GM23248 (cell line): ENCODE measurements around the gene OR3A2. TPM values are rescaled to one million over a fixed set of nuclear protein-coding genes. Genes with fewer than 3 reads are reported as not detected.
"Not testable (repeated sequence)": the region's sequence is repeated elsewhere in the genome, so short reads cannot be mapped to it uniquely, and the experiment has no call there.

Experiments
- DNase-seq: peaks from one replicate; pipeline ENCODE4 v3.0.0-alpha.2; 2015
- H2AFZ ChIP-seq: fragments of 200-600 bp; sonication (generic); 2 replicates; pipeline ENCODE4 v1.6.1; 2016; ENCODE audit warnings: antibody characterized with exemption
- H3F3A ChIP-seq: fragments of 200-600 bp; sonication (generic); 2 replicates; pipeline ENCODE4 v1.6.1; 2016; ENCODE audit warnings: mild to moderate bottlenecking, antibody characterized with exemption, mixed run types; ENCODE audit not compliant: insufficient read depth
- H3K27ac ChIP-seq: fragments of 200-600 bp; sonication (generic); 2 replicates; pipeline ENCODE4 v1.5.1; 2016; ENCODE audit warnings: mild to moderate bottlenecking
- H3K27me3 ChIP-seq: fragments of 200-600 bp; sonication (generic); replicated peaks from 2 replicates; pipeline ENCODE4 v1.6.1; 2016; ENCODE audit warnings: mild to moderate bottlenecking; ENCODE audit not compliant: insufficient read depth
- H3K36me3 ChIP-seq: fragments of 200-600 bp; sonication (generic); 2 replicates; pipeline ENCODE4 v1.6.1; 2016; ENCODE audit warnings: low read depth, mild to moderate bottlenecking
- H3K4me1 ChIP-seq: fragments of 200-600 bp; sonication (generic); 2 replicates; pipeline ENCODE4 v1.6.1; 2016; ENCODE audit warnings: mild to moderate bottlenecking; ENCODE audit not compliant: insufficient read depth
- H3K4me2 ChIP-seq: fragments of 200-600 bp; sonication (generic); one replicate; pipeline ENCODE4 v1.6.1; 2016; ENCODE audit warnings: mild to moderate bottlenecking; ENCODE audit not compliant: unreplicated experiment
- H3K4me3 ChIP-seq: fragments of 200-600 bp; sonication (generic); 2 replicates; pipeline ENCODE4 v1.5.1; 2016; ENCODE audit warnings: mild to moderate bottlenecking
- H3K79me2 ChIP-seq: fragments of 200-600 bp; sonication (generic); 2 replicates; pipeline ENCODE4 v1.6.1; 2016; ENCODE audit warnings: mild to moderate bottlenecking; ENCODE audit not compliant: insufficient read depth
- H3K9ac ChIP-seq: fragments of 200-600 bp; sonication (generic); 2 replicates; pipeline ENCODE4 v1.6.1; 2016; ENCODE audit warnings: mild to moderate bottlenecking
- H3K9me2 ChIP-seq: fragments of 200-600 bp; sonication (generic); 2 replicates; pipeline ENCODE4 v1.6.1; 2016; ENCODE audit warnings: mixed run types, mild to moderate bottlenecking, moderate library complexity; ENCODE audit not compliant: insufficient read depth
- H3K9me3 ChIP-seq: fragments of 200-600 bp; sonication (generic); one replicate; pipeline ENCODE4 v1.6.1; 2017; ENCODE audit warnings: low read depth
- H4K20me1 ChIP-seq: fragments of 200-600 bp; sonication (generic); 2 replicates; pipeline ENCODE4 v1.6.0; 2016; ENCODE audit not compliant: insufficient read depth
- EZH2 ChIP-seq: fragments of 200-600 bp; sonication (generic); IDR thresholded peaks from 2 replicates; pipeline ENCODE4 v1.6.1; 2018; ENCODE audit warnings: antibody characterized with exemption, mild to moderate bottlenecking; ENCODE audit not compliant: insufficient read depth, poor library complexity, severe bottlenecking
- EZH2phosphoT487 ChIP-seq: fragments of 200-600 bp; sonication (generic); IDR thresholded peaks from 2 replicates; pipeline ENCODE4 v1.6.1; 2018; ENCODE audit warnings: antibody characterized with exemption, moderate library complexity, mild to moderate bottlenecking, low read depth; ENCODE audit not compliant: insufficient read depth
- WGBS, 2 experiments: methylation state at CpG; one replicate each; pipeline ENCODE4 v1.1.6; 2015 to 2017; ENCODE audit warnings: low lambda C conversion rate in 2 of 2, low coverage in 1 of 2; ENCODE audit errors: missing lambda C conversion rate in 2 of 2; 5-methylcytosine and 5-hydroxymethylcytosine counted together
- in situ Hi-C: fragments of 300-500 bp; cut with MboI; formaldehyde crosslinking; loops from 2 replicates; pipeline ENCODE4 v1.15.0; 2020
- polyA plus RNA-seq: library from polyadenylated mRNA; unstranded; fragments of >200 nt; fragmentation: Nextera tagmentation; extraction: Ambion mirVana; gene quantifications from 2 replicates; pipeline ENCODE4 v1.2.1, GENCODE V29; 2016
- total RNA-seq: library from RNA; depleted of rRNA; stranded (reverse); fragments of >200 nt; shearing (Covaris generic); gene quantifications from 2 replicates; pipeline ENCODE4 v1.2.3, GENCODE V29; 2014

Gene OR3A2
- total and polyA plus RNA-seq, 2 experiments from 2014 or later: not detected

DNA sequence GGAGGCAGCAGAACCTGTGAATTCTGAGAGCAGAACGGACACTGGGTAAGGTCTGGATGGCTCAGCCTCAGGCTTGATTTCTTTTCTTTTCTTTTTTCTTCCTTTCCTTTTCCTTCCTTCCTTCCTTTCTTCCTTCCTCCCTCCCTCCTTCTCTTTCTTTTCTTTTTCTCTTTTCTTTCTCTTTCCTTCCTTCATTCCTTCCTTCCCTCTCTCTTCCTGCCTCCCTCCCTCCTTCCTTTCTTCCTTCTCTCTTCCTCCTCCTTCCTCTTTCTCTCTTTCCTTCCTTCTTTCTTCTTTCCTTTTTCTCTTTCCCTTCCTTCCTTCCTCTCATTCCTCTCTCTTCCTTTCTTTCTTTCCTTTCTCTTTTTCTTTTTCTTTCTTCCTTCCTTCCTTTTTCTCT is 125.9 kb downstream of the OR3A2 start:
- Histone ChIP-seq H3K36me3 (no peaks in the 10 kb centered on the region), H3K27me3 (no peaks in the 10 kb centered on the region), H3K4me1 (no peaks in the 10 kb centered on the region), H3K27ac (no peak overlapping the region), H4K20me1 (no peaks in the 10 kb centered on the region), H3K9me3 (no peaks in the 10 kb centered on the region), H2AFZ (no peak overlapping the region), H3K4me3 (no peak overlapping the region), H3K4me2 (no peak overlapping the region), H3K79me2 (no peaks in the 10 kb centered on the region), H3F3A (no peaks in the 10 kb centered on the region), H3K9ac (no peak overlapping the region), H3K9me2 (no peaks in the 10 kb centered on the region)
- in situ Hi-C loops: no loop called here
- 18 to 23% methylated on average over 1 of the region's 1 CpG for WGBS, 2 experiments
- TF ChIP-seq EZH2phosphoT487 (no peak), EZH2 (no peak)
- DNase-seq: no peak

DNA sequence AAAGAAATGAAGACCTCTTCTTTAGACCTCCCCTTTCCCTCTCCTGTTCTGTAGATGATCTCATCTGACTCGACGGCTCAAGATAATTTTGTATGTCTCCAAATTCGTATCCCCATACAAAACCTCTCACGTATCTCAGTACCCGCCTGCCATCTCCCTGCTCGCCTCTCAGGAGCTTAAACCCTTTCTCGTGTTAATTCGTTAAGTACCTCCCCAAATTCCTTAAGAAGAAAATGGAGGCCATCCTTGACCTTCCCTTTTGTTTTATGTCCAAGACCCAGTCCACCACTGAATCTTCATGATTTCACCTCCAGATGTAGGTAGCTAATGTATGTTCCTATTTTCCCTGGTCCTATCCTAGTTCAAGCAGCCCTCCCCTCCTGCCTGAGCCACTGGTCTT is 129.5 kb downstream of the OR3A2 start:
- no peaks in the 10 kb centered on the region for H4K20me1 ChIP-seq
- no peak overlapping the region for H3K4me2 ChIP-seq
- no peak for DNase-seq
- no peaks in the 10 kb centered on the region for H3K27me3 ChIP-seq
- in situ Hi-C loops: no loop called here
- no peaks in the 10 kb centered on the region for H3K9me2 ChIP-seq
- H3K36me3 ChIP-seq: no peaks in the 10 kb centered on the region
- H3F3A ChIP-seq: no peaks in the 10 kb centered on the region
- H3K79me2 ChIP-seq: no peaks in the 10 kb centered on the region
- WGBS, 2 experiments: 29 to 41% methylated on average over 8 of the region's 8 CpGs
- no peak overlapping the region for H3K27ac ChIP-seq
- H3K9ac ChIP-seq: no peak overlapping the region
- no peaks in the 10 kb centered on the region for H3K4me1 ChIP-seq
- no peak overlapping the region for H3K4me3 ChIP-seq
- H3K9me3 ChIP-seq: no peaks in the 10 kb centered on the region
- no peak overlapping the region for H2AFZ ChIP-seq
- no peak for TF ChIP-seq EZH2phosphoT487
- TF ChIP-seq EZH2: no peak

DNA sequence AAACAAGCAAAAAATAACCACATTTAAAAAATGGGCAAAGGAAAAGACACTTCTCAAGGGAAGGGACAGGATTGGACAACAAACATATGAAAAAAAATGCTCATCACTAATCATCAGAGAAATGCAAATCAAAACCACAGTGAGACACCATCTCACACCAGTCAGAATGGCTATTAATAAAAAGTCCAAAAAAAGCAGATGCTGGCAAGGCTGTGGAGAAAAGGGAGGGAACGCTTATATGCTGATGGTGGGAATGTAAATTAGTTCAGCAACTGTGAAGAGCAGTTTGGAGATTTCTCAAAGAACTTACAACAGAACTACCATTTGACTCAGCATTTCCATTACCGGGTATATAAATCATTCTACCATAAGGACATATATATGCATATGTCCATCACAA is 137.1 kb downstream of the OR3A2 start:
- H3K9me2 ChIP-seq, H3F3A ChIP-seq, H3K27me3 ChIP-seq, H3K9me3 ChIP-seq, DNase-seq, H3K4me2 ChIP-seq, H3K36me3 ChIP-seq, H4K20me1 ChIP-seq, H3K4me1 ChIP-seq, in situ Hi-C loops, H3K4me3 ChIP-seq, H2AFZ ChIP-seq, H3K9ac ChIP-seq, H3K79me2 ChIP-seq, H3K27ac ChIP-seq: not testable (repeated sequence)
- WGBS, 2 experiments: 6 to 43% methylated on average over 1 of the region's 2 CpGs

DNA sequence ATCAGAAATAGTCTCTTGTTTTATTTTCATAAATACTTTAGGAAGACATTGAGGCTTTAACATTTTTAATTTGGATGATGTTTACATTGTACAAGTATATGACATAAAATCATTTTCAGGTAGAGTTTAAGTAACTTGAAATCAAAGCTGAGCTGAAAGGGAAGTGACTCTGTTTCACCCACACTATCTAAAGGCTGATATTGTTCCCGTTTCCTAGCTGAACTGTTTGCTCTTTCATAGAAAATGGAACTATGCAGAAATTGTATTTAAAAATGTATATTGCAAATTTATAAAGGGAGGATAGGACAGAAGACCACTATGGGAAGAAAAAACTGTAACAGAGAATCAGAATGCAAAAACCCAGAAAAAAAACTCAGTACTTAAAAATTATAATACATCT is 141.3 kb downstream of the OR3A2 start:
- H3K9ac ChIP-seq, H3K27ac ChIP-seq, DNase-seq, H2AFZ ChIP-seq, H3K9me3 ChIP-seq, H3K79me2 ChIP-seq, H3K27me3 ChIP-seq, H3K9me2 ChIP-seq, H3K4me1 ChIP-seq, H3K4me3 ChIP-seq, H3K36me3 ChIP-seq, H3F3A ChIP-seq, H3K4me2 ChIP-seq, in situ Hi-C loops, H4K20me1 ChIP-seq: not testable (repeated sequence)
- 0 to 10% methylated on average over 1 of the region's 1 CpG for WGBS, 2 experiments

DNA sequence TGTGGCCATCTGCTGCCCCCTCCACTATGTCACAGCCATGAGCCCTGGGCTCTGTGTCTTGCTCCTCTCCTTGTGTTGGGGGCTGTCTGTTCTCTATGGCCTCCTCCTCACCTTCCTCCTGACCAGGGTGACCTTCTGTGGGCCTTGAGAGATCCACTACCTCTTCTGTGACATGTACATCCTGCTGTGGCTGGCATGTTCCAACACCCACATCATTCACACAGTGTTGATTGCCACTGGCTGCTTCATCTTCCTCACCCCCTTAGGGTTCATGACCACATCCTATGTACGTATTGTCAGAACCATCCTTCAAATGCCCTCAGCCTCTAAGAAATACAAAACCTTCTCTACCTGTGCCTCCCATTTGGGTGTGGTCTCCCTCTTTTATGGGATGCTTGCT is 145.1 kb downstream of the OR3A2 start:
- H3F3A ChIP-seq, H3K9me2 ChIP-seq, H3K79me2 ChIP-seq, H3K4me3 ChIP-seq, H3K27ac ChIP-seq, H3K9me3 ChIP-seq, H4K20me1 ChIP-seq, H3K9ac ChIP-seq, in situ Hi-C loops, H3K4me2 ChIP-seq, DNase-seq, H3K4me1 ChIP-seq, H2AFZ ChIP-seq, H3K36me3 ChIP-seq, H3K27me3 ChIP-seq: not testable (repeated sequence)
- 32 to 43% methylated on average over 1 of the region's 1 CpG for WGBS, 2 experiments

DNA sequence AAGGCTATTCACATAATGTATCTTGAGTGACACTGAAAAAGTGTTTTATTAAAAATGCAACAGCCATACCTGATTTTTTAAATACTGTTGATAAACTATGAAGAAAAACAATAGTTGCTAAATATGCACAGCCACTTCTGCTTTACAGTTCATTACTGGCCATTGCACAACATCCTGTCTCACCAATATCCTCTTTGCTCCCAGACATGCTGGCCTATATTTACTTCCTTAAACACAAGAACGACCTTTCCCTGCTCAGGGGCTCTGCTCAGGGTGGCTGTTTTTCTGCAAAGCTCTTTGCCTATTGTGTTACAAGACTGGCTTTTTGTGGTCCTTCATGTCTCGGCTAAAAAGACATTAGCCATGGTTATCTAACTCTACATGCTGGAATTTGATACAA is 147.4 kb downstream of the OR3A2 start:
- H4K20me1 ChIP-seq, H2AFZ ChIP-seq, DNase-seq, H3K9me3 ChIP-seq, H3K27me3 ChIP-seq, H3F3A ChIP-seq, H3K4me3 ChIP-seq, H3K9me2 ChIP-seq, H3K79me2 ChIP-seq, H3K36me3 ChIP-seq, H3K9ac ChIP-seq, H3K4me2 ChIP-seq, H3K27ac ChIP-seq, H3K4me1 ChIP-seq, in situ Hi-C loops: not testable (repeated sequence)
- WGBS, 2 experiments: 0% methylated on average over 2 of the region's 2 CpGs

DNA sequence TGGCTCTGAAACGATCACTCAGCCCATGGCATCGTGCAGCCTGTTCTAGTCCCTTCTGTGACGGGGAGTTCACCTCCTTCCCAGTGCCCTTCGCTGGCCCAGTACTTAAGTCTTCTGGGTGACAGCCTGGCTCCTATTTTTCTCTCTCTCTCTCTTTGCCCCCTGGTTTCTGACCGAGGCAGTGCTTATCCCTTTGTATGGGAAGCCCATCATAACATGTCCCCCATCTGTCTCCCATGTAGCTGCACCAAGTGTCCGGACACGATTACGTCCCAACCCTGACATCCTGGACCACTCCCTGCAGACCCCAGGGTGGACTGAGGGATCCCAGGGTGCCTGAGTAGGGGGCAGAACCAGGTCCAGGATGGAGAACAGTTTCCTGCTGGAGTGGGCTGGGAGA is 153.8 kb downstream of the OR3A2 start:
- H3K79me2 ChIP-seq, H3K36me3 ChIP-seq, H3K4me1 ChIP-seq, H3F3A ChIP-seq, DNase-seq, in situ Hi-C loops, H3K27me3 ChIP-seq, H3K4me2 ChIP-seq, H2AFZ ChIP-seq, H3K4me3 ChIP-seq, H3K9me2 ChIP-seq, H3K9me3 ChIP-seq, H3K9ac ChIP-seq, H3K27ac ChIP-seq, H4K20me1 ChIP-seq: not testable (repeated sequence)
- 60 to 62% methylated on average over 6 to 8 of the region's 8 CpGs for WGBS, 2 experiments
